ENCODE data around the gene CTNS.
"Not testable (repeated sequence)": the region's sequence is repeated elsewhere in the genome, so short reads cannot be mapped to it uniquely, and the experiment has no call there.

The CTNS gene

DNA sequence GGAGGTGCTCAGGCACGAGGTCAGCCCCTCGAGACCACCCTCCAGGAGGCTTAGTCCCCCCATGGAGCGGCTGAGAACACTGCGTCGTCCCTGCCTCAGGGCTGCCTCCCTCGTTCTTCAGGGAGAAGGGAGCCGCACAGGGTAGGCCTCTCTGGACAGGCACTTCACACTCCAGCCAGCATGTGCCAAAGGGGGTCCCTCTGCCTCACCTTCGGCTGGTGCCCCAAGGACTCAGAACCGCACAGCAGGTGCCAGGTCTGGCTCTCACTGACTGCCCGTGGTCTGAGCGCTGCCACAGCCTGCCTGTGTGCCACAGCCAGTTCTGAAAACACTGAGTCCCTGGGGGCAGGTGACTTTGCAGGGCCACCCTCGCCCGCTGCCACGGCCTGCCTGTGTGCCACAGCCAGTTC is 52.3 kb downstream of the CTNS start:
- no peak for DNase-seq

DNA sequence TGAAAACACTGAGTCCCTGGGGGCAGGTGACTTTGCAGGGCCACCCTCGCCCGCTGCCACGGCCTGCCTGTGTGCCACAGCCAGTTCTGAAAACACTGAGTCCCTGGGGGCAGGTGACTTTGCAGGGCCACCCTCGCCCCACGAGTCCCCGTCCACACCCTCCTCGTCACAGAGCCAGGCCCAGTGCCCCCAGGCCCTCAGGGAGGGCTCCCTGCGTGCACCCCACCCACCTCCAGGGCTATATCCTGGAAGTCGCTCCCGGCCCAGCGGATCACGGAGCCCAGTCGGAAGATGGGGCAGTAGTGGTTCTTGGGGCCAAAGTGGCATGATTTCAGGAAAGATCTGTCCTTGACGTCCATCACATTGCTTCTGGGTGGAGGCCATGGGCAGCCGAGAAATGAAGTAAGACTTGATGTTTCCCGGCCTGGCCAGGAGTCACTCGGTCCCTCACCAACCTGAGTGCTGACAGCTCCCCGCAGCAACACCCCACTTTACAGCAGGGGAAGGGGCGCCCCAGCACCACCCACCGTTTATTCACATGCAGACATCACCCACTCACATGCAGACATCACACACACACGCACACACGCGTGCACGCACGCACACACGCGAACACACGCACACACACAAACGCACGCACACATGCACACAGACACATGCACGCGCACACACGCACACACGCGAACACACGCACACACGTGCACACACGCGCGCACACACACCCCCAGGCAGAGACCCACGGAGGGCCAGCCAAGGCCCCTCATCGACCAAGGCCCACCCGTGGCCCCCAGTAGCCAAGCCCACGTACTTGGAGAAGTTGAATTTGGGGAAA is 52.9 kb downstream of the CTNS start:
- no peak for DNase-seq

DNA sequence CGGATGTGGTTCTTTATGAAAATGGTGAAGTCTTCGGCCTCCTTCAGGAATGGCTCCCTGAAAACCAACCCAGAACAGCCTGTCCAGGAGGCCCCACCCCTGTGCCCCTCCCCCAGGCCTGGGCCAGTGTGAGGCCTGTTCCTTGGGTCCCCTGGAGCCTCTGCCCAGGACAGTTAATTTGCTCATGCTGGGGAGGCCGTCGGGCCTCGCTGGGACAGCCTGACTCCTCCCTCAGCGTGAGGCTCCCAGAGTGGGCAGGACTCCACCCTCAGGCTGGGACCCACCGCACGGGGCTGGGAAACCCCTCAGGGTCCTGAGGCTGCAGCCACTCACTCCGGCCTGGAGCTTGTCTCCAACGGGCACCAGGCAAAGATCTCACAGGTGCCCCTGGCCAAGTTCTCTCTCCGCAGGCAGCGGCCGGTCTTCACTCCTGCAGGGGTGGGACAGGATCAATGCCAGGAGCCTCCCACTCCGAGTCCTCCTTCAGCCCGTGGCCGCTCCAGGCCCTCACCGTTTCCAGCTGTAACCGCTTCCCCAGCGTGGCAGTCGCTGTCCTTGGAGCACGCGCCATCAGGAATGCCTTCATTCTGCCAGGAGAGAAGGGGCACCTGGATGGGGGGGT is 53.6 kb downstream of the CTNS start:
- DNase-seq: no peak

DNA sequence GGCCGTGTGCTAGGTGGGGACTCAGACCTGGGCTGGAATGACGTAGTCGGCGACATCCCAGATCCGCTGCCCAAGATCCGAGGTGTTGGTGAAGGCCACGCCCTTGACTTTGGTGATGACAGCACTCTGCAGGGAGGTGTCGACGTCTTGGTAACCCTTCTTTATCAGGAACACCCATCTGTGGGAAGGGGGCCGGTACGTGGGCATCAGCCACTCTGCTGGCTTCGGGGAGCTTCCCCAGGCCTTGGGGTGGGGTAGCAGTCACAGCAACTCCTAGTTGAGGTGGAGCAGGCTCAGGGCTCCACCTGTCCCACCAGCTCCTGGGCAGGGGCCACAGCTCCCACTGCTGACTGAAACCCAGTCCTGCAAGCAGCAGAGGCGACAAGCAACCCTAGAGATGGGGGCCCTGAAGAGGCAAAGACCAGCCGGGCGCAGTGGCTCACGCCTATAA is 55.1 kb downstream of the CTNS start:
- DNase-seq: no peak

DNA sequence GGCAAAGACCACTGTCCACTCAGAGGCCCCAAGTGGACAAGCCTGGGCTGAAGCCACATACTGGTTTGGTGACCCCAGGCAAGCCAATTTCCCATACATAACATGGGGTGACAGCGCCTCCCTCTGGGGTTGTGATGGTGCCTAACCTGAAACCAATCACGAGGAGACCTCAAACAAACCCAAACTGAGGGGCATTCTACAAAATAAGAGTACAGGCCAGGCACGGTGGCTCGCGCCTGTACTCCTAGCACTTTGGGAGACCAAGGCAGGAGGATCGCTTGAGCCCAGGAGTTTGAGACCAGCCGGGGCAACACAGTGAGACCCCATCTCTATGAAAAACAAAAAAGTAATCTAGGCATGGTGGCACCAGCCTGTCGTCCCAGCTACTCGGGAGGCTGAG is 55.8 kb downstream of the CTNS start:
- no peak for DNase-seq

DNA sequence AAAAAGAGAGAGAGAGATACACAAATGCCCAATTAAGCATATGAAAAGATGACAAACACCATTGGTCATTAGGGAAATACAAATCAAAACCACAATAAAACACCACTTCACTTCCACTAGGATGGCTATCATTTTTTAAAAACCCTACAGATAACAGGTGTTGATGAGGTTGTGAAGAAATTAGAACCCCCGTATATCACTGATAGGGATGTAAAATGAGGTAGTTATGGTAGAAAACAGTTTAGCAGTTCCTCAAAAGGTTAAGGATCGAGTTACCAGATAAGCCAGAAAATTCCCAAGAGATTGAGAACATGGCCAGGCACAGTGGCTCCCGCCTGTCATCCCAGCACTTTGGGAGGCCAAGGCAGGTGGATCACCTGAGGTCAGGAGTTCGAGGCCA is 56.6 kb downstream of the CTNS start:
- no peak for DNase-seq

DNA sequence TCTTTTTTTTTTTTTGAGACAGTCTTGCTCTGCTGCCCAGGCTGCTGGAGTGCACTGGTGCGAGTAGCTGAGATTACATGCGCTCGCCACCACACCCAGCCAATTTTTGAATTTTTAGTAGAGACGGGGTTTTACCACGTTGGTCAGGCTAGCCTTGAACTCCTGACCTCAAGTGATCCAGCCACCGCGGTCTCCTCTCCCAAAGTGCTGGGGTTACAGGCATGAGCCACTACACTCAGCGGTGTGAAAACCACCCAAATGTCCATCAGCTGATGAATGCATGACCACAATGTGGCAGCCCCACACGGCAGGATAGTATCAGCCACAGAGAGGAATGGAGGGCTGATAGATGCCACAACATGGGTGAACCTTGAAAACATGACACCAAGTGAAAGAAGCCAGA is 57.3 kb downstream of the CTNS start:
- DNase-seq: no peak

DNA sequence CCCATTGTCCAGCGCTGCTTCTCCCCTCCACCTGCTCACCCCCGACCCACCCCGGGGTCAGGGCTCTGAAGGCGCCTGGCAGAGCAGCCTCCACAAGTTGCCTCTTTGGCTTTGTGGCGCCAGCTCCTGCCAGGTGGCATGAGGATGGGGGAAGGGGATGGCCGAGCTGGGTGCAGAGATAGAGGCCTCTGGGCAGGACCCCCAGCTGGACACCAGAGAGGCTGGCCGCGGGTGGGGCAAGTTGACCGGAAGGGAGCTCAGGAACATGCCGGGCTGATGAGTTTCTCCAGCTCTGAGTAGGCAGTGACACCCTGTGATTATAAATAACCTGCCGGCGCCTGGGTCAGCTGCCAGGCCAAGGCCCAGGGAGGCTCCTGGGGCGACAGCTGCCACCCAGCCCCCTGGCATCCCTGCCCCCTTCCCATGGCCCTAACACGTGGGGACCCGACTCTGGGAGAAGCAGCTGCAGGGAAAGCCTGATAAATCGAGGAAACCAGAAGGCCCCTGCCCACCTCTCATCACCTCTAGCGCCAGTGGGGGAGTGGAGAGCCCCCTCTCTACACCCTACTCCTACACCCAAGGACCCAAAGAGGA is 58.7 kb downstream of the CTNS start:
- DNase-seq: no peak

DNA sequence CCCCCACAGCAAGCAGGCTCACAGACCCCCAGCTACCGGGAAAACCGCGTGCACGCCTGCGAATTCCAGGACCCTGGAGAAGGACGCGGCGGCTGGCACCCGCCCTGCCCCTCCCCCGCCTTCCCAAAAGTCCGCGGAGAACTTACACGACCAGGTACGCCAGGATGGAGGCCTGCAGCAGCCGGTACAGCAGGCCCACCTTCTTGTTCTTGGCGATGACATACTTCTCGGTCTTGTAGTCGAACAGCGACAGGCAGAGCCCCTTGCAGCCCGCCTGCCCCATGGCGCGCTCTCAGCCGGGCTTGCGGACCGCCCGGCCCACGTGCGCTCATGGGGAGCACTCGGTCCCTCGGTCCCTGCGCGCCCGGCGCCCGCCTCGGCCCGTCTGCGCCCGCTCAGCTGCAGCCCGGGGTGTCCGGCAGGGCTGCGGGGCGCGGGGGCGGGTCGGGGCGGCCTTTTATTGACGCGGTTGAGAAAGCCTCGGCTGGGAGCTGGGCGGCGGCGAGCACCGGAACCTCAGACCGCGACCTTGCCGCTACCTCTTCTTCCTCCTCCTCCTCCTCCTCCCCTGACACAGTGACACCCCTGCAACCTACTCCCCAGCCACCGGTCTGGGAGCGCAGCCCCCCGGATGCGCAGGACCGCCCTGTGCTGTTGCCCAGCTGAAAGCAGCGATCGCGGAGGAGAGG is 59.3 kb downstream of the CTNS start, which contains the start of gene P2RX5:
Gene P2RX5 (minus strand): TSS at position 433 of the 689 bp plus-strand sequence. CDS start 150 bp downstream, at position 283.
- no peak for DNase-seq

DNA sequence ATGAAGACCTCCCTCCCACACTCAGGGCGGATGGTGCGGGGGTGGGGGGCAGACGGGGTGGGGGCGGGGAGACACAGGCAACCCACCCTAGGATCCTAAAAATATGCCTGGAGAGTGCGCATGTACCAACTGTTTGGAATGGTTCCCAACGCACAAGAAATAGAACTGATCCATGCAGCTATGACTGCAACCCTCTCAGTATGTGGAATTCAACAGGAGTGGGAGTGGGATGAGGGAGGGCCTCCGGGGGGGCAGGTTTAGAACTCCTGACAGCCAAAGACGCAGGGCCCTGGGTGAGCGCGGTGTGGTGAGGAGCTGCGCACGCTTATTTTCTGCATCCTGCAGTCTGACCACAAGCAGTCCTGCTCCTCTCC is 60.5 kb downstream of the CTNS start:
- DNase-seq: no peak

DNA sequence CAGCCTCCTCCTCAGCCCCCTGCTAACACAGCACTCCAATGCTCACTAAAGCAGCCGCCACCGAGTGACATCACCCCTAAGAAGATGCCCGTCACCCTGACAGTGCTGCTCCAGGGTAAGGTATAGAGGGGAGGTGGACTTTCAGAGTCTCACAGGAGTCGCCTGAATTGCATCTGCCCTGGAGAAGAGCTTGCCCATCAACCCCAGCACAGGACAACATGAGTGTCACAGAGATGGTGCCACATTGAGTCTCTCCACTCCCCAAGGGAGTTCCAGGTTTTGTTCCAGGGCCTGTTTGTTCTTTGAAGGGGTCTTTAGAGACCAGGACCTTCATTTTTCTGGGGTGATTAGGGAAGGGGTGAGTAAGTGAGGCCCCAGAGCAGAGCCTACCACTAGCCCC is 61.6 kb downstream of the CTNS start:
- DNase-seq: no peak

DNA sequence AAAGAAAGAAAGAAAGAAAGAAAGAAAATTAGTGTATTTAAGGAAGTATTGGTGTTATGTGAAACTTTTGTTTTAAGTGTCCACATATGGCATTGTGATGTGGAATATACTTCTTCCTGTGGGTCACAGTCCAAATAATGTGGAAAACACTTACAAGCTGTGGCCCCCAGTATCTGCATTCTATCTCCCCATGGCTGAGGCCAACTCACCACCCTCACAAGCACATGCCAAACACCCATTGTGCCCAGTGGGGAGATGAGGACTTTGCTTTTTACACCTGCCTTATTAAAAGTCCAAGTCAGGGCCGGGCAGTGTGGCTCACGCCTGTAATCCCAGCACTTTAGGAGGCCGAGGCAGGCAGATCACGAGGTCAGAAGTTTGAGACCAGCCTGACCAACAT is 63.4 kb downstream of the CTNS start:
- DNase-seq: no peak

DNA sequence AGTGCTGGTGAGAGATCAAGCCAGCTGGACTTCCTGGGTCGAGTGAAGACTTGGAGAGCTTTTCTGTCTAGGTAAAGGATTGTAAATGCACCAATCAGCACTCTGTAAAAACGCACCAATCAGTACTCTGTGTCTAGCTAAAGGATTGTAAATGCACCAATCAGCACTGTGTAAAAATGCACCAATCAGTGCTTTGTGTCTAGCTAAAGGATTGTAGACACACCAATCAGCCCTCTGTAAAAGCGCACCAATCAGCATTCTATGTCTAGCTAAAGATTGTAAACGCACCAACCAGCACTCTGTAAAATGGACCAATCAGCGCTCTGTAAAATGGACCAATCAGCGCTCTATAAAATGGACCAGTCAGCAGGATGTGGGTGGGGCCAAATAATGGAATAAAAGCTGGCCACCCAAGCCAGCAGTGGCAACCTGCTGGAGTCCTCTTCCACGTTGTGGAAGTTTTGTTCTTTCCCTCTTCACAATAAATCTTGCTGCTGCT is 65.5 kb downstream of the CTNS start:
- DNase-seq: not testable (repeated sequence)

DNA sequence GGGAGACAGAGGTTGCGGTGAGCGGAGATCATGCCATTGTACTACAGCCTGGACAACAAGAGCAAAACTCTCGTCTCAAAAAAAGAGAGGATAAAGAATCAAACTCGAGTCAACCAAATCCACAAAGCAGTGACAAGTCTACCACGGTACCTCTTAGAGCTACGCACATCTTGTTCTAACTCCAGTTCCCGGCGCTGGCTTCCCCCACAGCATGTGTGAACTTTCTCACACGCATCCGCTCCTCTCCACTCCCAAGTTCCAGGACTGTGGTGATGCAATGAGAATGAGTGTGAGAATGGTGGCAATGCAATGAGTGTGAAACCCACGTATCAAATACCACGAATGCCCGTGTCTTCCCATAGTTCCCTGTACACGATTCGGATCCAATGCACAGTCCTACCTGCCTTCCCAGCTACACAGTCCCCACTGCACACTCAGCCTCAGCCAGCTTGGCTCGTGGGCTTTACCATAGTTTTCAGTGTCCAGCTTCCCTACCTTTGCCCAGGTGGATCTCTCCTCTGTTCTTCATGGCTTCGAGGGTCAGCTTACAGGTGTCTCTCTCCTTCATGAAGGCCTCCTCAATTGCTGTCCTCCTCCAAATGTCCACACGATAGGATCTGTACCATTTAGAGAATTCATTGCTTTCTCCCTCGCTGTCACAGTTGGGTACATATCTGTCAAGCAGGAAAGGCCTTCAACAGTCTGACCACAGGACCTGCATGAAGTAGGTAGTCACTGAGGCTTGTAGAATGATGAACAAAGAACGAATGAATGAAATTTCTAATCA is 68.6 kb downstream of the CTNS start:
- no peak for DNase-seq

DNA sequence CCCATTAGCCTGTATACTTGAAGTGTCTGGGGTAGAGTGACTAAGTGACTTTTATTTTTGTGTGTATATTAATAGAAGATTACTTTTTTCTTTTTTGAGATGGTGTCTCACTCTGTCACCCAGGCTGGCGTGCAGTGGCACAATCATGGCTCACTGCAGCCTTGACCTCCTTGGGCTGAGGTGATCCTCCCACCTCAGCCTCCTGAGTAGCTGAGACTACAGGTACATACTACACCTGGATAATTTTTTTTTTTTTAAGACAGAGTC is 69.1 kb downstream of the CTNS start:
- not testable (repeated sequence) for DNase-seq

DNA sequence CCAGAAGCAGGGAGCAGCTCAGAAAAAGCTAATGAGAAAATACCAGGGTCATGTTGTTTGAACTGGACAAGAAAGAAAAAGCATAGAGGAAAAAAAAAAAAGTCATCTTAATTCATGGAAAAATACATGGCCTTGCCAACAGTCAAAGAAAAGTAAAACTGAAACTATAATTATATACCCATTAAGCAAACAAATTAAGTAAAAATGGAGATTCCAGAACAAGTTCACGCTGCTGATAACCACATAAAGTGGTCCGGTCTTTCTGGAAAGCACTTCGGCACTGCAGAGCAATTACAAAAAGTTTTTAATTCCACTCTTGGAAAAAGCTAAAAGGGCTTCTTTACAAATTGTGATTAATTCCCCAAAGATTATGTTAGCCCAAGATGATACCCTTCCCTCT is 71.8 kb downstream of the CTNS start:
- no peak for DNase-seq

DNA sequence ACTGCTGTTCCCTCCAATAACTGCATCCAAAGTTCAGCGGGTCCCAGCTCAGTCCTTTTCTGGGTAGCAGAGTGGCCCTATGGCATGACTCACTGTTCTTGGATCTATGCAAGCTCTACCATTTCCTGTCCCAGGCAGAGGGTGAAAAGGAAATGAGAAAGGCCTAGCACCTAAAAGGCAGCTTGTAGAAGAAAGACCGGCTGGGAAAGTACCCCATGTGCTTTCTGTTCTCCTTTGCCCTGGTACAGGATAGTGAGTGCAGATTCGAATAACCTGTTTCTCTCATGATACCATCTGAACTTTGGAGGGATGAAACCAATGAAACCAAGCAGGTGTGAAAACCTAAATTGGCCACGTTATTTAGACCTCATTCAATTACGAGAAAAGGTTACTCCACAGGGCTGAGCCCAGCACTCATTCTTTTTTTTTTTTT is 74.4 kb downstream of the CTNS start:
- DNase-seq: no peak
